ENCODE measurements around the gene CCN5.

Gene CCN5

GRCh38 chr20:44703183-44703925 lies 11.8 kb upstream of the CCN5 start:
- Mint-ChIP-seq H3K27me3 (peaks cover 31% of the 10 kb centered on the region), H3K4me1 (peaks cover 14% of the 10 kb centered on the region), H3K27ac (peak overlapping the region; percentile 65), H3K4me3 (no peak overlapping the region), H3K9me3 (no peaks in the 10 kb centered on the region), H3K36me3 (no peaks in the 10 kb centered on the region)
- ATAC-seq: no peak

GRCh38 chr20:44703956-44704488 lies 11.1 kb upstream of the CCN5 start:
- Mint-ChIP-seq H3K9me3 (no peaks in the 10 kb centered on the region), H3K27me3 (peaks cover 31% of the 10 kb centered on the region), H3K4me1 (peaks cover 14% of the 10 kb centered on the region), H3K36me3 (no peaks in the 10 kb centered on the region), H3K27ac (no peak overlapping the region), H3K4me3 (no peak overlapping the region)
- no peak for ATAC-seq

GRCh38 chr20:44704551-44704971 lies 10.6 kb upstream of the CCN5 start:
- Mint-ChIP-seq H3K36me3 (no peaks in the 10 kb centered on the region), H3K9me3 (no peaks in the 10 kb centered on the region), H3K27ac (no peak overlapping the region), H3K27me3 (peaks cover 31% of the 10 kb centered on the region), H3K4me3 (no peak overlapping the region), H3K4me1 (peaks cover 14% of the 10 kb centered on the region)
- no peak for ATAC-seq

DNA sequence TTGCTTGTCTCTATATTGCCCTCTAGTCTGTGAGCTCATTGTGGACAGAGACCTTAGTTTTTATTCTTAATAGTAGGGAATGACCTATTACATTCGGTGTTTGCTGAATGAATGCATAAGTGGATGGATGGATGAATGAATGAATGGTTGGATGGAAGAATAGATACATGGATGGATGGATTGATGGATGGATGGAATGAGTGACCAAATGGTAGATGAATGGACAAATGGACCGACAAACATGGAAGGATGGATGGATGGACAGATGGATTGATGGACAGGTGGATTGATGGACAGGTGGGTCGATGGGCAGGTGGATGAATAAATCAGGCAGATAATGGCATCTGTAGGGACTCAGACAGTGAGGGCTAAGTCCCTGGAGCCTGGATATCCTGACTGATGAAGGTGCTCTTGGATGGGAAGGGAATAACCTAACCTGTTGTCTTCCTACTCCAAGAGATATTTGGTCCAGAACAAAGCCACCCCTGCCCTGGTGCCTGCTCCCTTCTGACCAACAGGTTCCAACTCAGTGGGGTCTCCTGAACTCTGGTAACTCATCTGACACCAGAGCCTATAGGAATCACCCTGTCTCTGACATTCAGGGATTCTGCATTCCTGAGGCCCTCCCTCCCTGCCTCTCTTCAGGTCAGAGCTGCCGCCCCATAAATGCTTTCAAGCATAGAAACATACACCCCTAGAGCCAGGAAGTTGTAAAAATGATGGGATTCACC lies 9.6 kb upstream of the CCN5 start:
- Mint-ChIP-seq H3K27me3 (peaks cover 22% of the 10 kb centered on the region), H3K27ac (no peak overlapping the region), H3K36me3 (no peaks in the 10 kb centered on the region), H3K4me3 (no peak overlapping the region), H3K4me1 (peaks cover 14% of the 10 kb centered on the region), H3K9me3 (no peaks in the 10 kb centered on the region)
- no peak for ATAC-seq

GRCh38 chr20:44706301-44707017 lies 8.7 kb upstream of the CCN5 start:
- Mint-ChIP-seq H3K27ac (no peak overlapping the region), H3K27me3 (peaks cover 17% of the 10 kb centered on the region), H3K4me1 (peaks cover 14% of the 10 kb centered on the region), H3K36me3 (no peaks in the 10 kb centered on the region), H3K4me3 (no peak overlapping the region), H3K9me3 (no peaks in the 10 kb centered on the region)
- ATAC-seq: no peak

DNA sequence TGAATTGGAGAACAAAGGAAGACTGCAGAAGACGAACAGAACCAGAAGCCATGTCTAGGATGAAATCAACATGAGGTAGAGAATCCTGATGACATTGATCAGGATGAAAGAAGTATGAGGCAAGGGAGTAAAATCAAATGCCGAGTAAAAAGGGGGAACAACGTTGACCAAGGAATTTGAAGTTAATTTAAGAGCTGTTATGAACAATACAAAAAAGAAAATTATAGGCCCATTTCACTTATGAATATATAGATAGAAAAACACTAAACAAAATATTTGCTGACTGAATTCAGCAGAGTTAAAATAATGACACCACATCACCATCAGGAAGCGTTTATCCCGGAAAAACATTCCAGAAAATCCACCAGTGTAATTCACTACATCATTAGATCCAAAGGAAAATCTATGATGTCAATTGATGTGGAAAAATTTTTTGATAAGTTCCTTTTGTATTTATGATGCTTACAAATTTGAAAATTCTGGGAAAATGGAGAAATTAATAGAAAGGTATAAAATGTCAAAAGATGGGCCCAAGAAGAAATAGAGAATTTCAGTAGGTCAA lies 8.1 kb upstream of the CCN5 start:
- no peak overlapping the region for H3K27ac Mint-ChIP-seq
- H3K27me3 Mint-ChIP-seq: peaks cover 19% of the 10 kb centered on the region
- peaks cover 14% of the 10 kb centered on the region for H3K4me1 Mint-ChIP-seq
- no peak overlapping the region for H3K4me3 Mint-ChIP-seq
- H3K36me3 Mint-ChIP-seq: no peaks in the 10 kb centered on the region
- no peak for ATAC-seq
- no peaks in the 10 kb centered on the region for H3K9me3 Mint-ChIP-seq

DNA sequence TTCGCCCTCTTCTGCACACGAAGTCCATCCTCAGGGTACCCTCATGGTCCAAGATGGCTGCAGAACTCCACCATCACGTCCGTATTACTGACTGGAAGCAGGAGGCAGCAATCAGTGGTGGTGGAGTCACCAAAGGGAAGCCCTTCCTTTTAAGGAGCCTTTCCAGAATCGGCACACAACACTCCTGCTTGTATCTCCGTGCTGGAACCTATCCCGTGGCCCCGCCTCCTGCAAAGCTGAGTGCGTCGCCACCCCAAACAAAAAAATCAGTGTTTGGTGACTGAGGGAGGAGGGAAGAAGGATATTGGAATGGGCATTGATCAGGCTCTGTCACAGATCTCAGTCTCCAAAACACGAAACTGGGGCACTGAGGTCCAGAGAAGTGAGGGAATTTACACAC lies 5.8 kb upstream of the CCN5 start:
- ATAC-seq: no peak
- Mint-ChIP-seq H3K4me1 (no peaks in the 10 kb centered on the region), H3K9me3 (no peaks in the 10 kb centered on the region), H3K36me3 (no peaks in the 10 kb centered on the region), H3K27me3 (peaks cover 34% of the 10 kb centered on the region), H3K27ac (no peak overlapping the region), H3K4me3 (no peak overlapping the region)

DNA sequence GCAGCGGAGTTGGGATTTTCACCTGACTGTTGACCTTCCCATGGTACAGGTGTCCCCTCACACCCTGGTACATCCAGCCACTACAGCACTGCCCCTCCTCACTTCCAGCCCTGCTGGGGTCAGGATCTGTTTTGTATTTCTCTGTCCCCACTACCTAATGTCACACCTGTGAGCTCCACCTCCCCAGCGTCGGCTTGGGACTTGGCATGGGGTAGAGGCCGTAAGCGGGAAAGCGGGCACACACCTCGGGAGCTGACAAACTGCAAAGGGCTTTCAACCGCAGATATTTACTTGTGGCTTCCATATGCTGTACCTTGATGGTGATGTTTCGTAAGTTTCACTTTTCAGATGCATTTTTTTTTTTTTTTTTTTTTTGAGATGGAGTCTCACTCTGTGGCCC lies 5.4 kb upstream of the CCN5 start:
- ATAC-seq: no peak
- H3K9me3 Mint-ChIP-seq: no peaks in the 10 kb centered on the region
- H3K4me1 Mint-ChIP-seq: no peaks in the 10 kb centered on the region
- peaks cover 38% of the 10 kb centered on the region for H3K27me3 Mint-ChIP-seq
- no peak overlapping the region for H3K4me3 Mint-ChIP-seq
- H3K27ac Mint-ChIP-seq: no peak overlapping the region
- no peaks in the 10 kb centered on the region for H3K36me3 Mint-ChIP-seq

DNA sequence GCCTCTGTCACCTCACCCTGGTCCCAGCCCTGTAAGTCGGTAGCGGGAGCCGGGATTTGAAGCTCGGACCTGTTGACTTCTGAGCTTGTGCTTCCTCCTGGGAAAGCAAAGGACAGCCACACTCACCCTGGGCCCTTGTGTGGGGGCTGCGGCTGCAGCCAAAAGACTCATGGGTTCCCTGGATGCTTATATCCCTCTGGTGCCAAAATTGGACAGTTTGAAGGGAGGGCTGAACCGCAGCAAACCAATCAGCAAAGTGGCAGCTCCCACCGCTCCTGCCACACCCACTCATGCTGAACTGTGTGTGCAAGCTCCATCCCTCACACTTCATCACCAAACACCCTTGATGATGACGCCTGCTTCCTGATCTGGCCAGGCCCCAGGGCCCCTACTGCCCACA lies 3.9 kb upstream of the CCN5 start:
- no peak overlapping the region for H3K27ac Mint-ChIP-seq
- H3K9me3 Mint-ChIP-seq: no peaks in the 10 kb centered on the region
- no peak overlapping the region for H3K4me3 Mint-ChIP-seq
- H3K36me3 Mint-ChIP-seq: no peaks in the 10 kb centered on the region
- H3K4me1 Mint-ChIP-seq: no peaks in the 10 kb centered on the region
- H3K27me3 Mint-ChIP-seq: peaks cover 30% of the 10 kb centered on the region
- ATAC-seq: no peak

- Mint-ChIP-seq H3K4me3 (no peak overlapping the region), H3K9me3 (no peaks in the 10 kb centered on the region), H3K27me3 (peaks cover 30% of the 10 kb centered on the region), H3K36me3 (no peaks in the 10 kb centered on the region), H3K4me1 (no peaks in the 10 kb centered on the region), H3K27ac (no peak overlapping the region)
- ATAC-seq: no peak
These were observed 968 bp upstream of the CCN5 start for GRCh38 chr20:44714102-44714700.

DNA sequence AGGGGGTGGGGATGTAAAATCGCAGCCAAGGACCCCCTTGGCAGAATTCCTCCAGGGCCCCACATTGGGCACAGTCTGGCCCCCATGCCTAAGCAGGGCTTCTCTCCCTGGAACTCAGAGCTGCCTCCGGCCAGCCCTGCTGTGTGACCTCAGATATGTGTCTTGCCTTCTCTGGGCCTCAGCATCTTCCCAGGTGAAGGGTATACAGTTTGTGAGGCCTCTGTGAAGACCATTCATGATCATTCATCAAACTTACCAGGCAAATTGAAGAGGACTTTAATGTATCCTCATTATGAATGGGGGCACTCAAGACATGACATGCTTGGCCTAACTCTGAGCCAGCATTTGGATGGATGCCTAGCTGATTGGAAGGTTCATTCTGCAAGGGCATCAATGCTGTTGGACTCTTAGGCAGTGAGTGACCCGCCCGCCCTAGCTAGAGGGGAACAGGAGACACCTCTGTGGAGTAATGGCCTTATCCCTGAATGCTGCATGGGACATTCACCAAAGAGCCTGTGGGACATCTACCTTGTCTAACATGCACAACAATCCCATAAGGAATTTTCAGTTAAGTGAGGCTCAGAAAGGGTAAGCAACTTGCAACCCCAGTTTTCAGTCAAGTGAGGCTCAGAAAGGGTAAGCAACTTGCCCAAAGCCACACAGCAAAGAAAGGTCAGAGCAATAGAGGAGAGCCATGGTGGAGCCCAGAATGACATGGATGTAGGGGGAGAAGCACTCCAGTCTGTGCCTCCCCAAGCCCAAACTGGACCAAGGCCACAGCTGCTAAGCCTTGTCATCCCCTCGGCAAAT lies 535 bp downstream of the CCN5 start:
- H3K4me1 Mint-ChIP-seq: no peaks in the 10 kb centered on the region
- H3K36me3 Mint-ChIP-seq: no peaks in the 10 kb centered on the region
- H3K27me3 Mint-ChIP-seq: peaks cover 30% of the 10 kb centered on the region
- ATAC-seq: no peak
- no peak overlapping the region for H3K4me3 Mint-ChIP-seq
- no peak overlapping the region for H3K27ac Mint-ChIP-seq
- no peaks in the 10 kb centered on the region for H3K9me3 Mint-ChIP-seq

DNA sequence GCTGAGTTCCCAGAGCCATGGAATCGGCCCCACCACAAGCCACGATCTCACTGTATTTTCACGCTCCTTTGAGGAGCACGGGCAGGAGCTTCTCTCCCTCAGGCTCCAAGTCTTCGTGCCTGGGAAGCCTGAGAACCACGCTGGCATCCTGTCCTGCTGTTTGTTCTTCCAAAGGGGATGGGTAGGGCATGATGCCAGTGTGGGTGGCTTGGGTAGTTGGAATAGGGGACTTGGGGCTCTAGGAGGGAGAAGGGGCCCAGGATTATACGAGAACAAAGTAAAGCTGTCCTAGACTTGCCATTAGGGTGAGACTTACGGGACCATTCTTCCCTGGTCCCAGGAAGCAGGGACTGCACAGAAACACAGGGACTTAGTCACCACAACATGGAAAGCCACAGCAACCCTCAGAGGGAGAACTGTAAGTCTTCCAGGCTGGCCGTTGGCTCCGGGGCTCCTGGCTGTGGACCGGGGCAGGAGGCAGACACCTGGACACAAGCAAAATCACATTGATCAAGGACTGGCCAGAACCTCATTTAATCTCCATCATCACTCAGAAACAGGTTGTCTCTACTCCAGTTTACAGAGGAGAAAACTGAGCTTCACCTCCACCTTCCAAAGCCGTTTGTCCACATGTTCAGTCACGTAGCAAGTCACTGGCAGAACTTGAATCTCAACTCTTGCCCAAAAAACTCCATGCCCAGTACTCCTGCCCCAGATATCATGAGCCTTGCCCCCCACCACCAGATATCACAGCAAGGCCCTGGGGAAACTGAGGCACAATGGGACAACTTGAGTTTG lies 1.3 kb downstream of the CCN5 start:
- no peaks in the 10 kb centered on the region for H3K36me3 Mint-ChIP-seq
- no peaks in the 10 kb centered on the region for H3K9me3 Mint-ChIP-seq
- no peak for ATAC-seq
- H3K4me1 Mint-ChIP-seq: no peaks in the 10 kb centered on the region
- no peak overlapping the region for H3K27ac Mint-ChIP-seq
- peaks cover 25% of the 10 kb centered on the region for H3K27me3 Mint-ChIP-seq
- no peak overlapping the region for H3K4me3 Mint-ChIP-seq

DNA sequence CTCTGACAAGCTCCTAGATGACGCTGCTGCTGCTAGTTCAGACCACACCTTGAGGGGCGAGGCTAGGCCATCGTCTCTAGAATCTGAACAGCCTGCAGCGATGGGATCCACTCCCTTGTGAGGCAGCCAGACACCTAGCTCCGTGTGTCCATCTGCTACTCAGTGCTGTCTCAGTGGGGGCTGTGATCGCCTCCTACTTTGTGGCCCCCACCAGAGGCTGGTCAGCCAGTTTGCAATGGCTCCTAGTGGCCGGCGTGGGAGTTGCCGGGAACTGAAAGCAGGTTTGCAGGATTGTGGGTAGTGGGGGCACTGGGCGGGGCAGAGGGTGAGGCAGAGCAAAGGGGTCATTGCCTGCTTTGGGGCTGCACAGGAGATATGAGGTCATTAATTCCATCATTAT lies 2.8 kb downstream of the CCN5 start:
- H3K36me3 Mint-ChIP-seq: no peaks in the 10 kb centered on the region
- no peak overlapping the region for H3K27ac Mint-ChIP-seq
- no peaks in the 10 kb centered on the region for H3K4me1 Mint-ChIP-seq
- H3K9me3 Mint-ChIP-seq: no peaks in the 10 kb centered on the region
- H3K27me3 Mint-ChIP-seq: peaks cover 15% of the 10 kb centered on the region
- no peak for ATAC-seq
- no peak overlapping the region for H3K4me3 Mint-ChIP-seq

- no peak overlapping the region for H3K27ac Mint-ChIP-seq
- no peaks in the 10 kb centered on the region for H3K27me3 Mint-ChIP-seq
- H3K36me3 Mint-ChIP-seq: no peaks in the 10 kb centered on the region
- H3K4me1 Mint-ChIP-seq: no peaks in the 10 kb centered on the region
- no peaks in the 10 kb centered on the region for H3K9me3 Mint-ChIP-seq
- ATAC-seq: no peak
- H3K4me3 Mint-ChIP-seq: no peak overlapping the region
These were observed 4.7 kb downstream of the CCN5 start for GRCh38 chr20:44719841-44720240.
